ENCODE data around the gene ADAMTS2.

Gene ADAMTS2

GRCh38 chr5:179274321-179275315 lies 70.6 kb downstream of the ADAMTS2 start:
- no peak for DNase-seq (ENCODE audit: low spot score in 2 of 2)
- Mint-ChIP-seq H3K27me3 (peaks cover 13% of the 10 kb centered on the region), H3K36me3 (ENCODE audit: insufficient read depth) (no peaks in the 10 kb centered on the region), H3K4me3 (no peak overlapping the region), H3K4me1 (no peaks in the 10 kb centered on the region), H3K9me3 (no peaks in the 10 kb centered on the region), H3K27ac (ENCODE audit: low read depth) (no peak overlapping the region)
- no peak for ATAC-seq (replicated peaks; ENCODE audit: extremely low read depth, poor library complexity, severe bottlenecking)

- DNase-seq (ENCODE audit: low spot score in 2 of 2) (no peak), ATAC-seq (replicated peaks; ENCODE audit: extremely low read depth, poor library complexity, severe bottlenecking) (no peak)
- no peaks in the 10 kb centered on the region for H3K36me3 Mint-ChIP-seq (ENCODE audit: insufficient read depth)
- H3K9me3 Mint-ChIP-seq: no peaks in the 10 kb centered on the region
- no peak overlapping the region for H3K27ac Mint-ChIP-seq (ENCODE audit: low read depth)
- no peak overlapping the region for H3K4me3 Mint-ChIP-seq
- H3K27me3 Mint-ChIP-seq: peaks cover 23% of the 10 kb centered on the region
- no peaks in the 10 kb centered on the region for H3K4me1 Mint-ChIP-seq
These were observed 71.7 kb downstream of the ADAMTS2 start for GRCh38 chr5:179273441-179274145.

GRCh38 chr5:179273073-179273435 lies 72.2 kb downstream of the ADAMTS2 start:
- Mint-ChIP-seq H3K27ac (ENCODE audit: low read depth) (no peak overlapping the region), H3K4me3 (no peak overlapping the region), H3K36me3 (ENCODE audit: insufficient read depth) (no peaks in the 10 kb centered on the region), H3K27me3 (peaks cover 23% of the 10 kb centered on the region), H3K4me1 (no peaks in the 10 kb centered on the region), H3K9me3 (no peaks in the 10 kb centered on the region)
- ATAC-seq (replicated peaks; ENCODE audit: extremely low read depth, poor library complexity, severe bottlenecking) (no peak), DNase-seq (ENCODE audit: low spot score in 2 of 2) (no peak)

GRCh38 chr5:179272326-179273072 lies 72.8 kb downstream of the ADAMTS2 start:
- no peak overlapping the region for H3K27ac Mint-ChIP-seq (ENCODE audit: low read depth)
- DNase-seq (ENCODE audit: low spot score in 2 of 2) (no peak), ATAC-seq (replicated peaks; ENCODE audit: extremely low read depth, poor library complexity, severe bottlenecking) (no peak)
- peaks cover 23% of the 10 kb centered on the region for H3K27me3 Mint-ChIP-seq
- no peak overlapping the region for H3K4me3 Mint-ChIP-seq
- H3K9me3 Mint-ChIP-seq: no peaks in the 10 kb centered on the region
- H3K4me1 Mint-ChIP-seq: no peaks in the 10 kb centered on the region
- no peaks in the 10 kb centered on the region for H3K36me3 Mint-ChIP-seq (ENCODE audit: insufficient read depth)

- no peak overlapping the region for H3K4me3 Mint-ChIP-seq
- no peak for ATAC-seq (replicated peaks; ENCODE audit: extremely low read depth, poor library complexity, severe bottlenecking)
- H3K9me3 Mint-ChIP-seq: no peaks in the 10 kb centered on the region
- peaks cover 23% of the 10 kb centered on the region for H3K27me3 Mint-ChIP-seq
- DNase-seq (ENCODE audit: low spot score in 2 of 2): no peak
- H3K27ac Mint-ChIP-seq (ENCODE audit: low read depth): no peak overlapping the region
- H3K4me1 Mint-ChIP-seq: no peaks in the 10 kb centered on the region
- no peaks in the 10 kb centered on the region for H3K36me3 Mint-ChIP-seq (ENCODE audit: insufficient read depth)
These were observed 73.4 kb downstream of the ADAMTS2 start for GRCh38 chr5:179271821-179272325.

GRCh38 chr5:179271428-179271734 lies 73.9 kb downstream of the ADAMTS2 start:
- H3K9me3 Mint-ChIP-seq: no peaks in the 10 kb centered on the region
- no peak overlapping the region for H3K27ac Mint-ChIP-seq (ENCODE audit: low read depth)
- H3K4me3 Mint-ChIP-seq: no peak overlapping the region
- no peaks in the 10 kb centered on the region for H3K36me3 Mint-ChIP-seq (ENCODE audit: insufficient read depth)
- H3K27me3 Mint-ChIP-seq: peaks cover 23% of the 10 kb centered on the region
- H3K4me1 Mint-ChIP-seq: no peaks in the 10 kb centered on the region
- DNase-seq (ENCODE audit: low spot score in 2 of 2) (no peak), ATAC-seq (replicated peaks; ENCODE audit: extremely low read depth, poor library complexity, severe bottlenecking) (no peak)

GRCh38 chr5:179270581-179271427 lies 74.5 kb downstream of the ADAMTS2 start:
- DNase-seq (ENCODE audit: low spot score in 2 of 2) (no peak), ATAC-seq (replicated peaks; ENCODE audit: extremely low read depth, poor library complexity, severe bottlenecking) (no peak)
- Mint-ChIP-seq H3K36me3 (ENCODE audit: insufficient read depth) (no peaks in the 10 kb centered on the region), H3K27me3 (peaks cover 23% of the 10 kb centered on the region), H3K4me3 (no peak overlapping the region), H3K9me3 (no peaks in the 10 kb centered on the region), H3K27ac (ENCODE audit: low read depth) (no peak overlapping the region), H3K4me1 (no peaks in the 10 kb centered on the region)

GRCh38 chr5:179269781-179270543 lies 75.3 kb downstream of the ADAMTS2 start:
- H3K4me1 Mint-ChIP-seq: no peaks in the 10 kb centered on the region
- ATAC-seq (replicated peaks; ENCODE audit: extremely low read depth, poor library complexity, severe bottlenecking) (no peak), DNase-seq (ENCODE audit: low spot score in 2 of 2) (no peak)
- H3K27me3 Mint-ChIP-seq: peaks cover 23% of the 10 kb centered on the region
- no peak overlapping the region for H3K4me3 Mint-ChIP-seq
- H3K36me3 Mint-ChIP-seq (ENCODE audit: insufficient read depth): no peaks in the 10 kb centered on the region
- H3K9me3 Mint-ChIP-seq: no peaks in the 10 kb centered on the region
- H3K27ac Mint-ChIP-seq (ENCODE audit: low read depth): no peak overlapping the region

- Mint-ChIP-seq H3K36me3 (ENCODE audit: insufficient read depth) (no peaks in the 10 kb centered on the region), H3K4me3 (no peak overlapping the region), H3K27ac (ENCODE audit: low read depth) (no peak overlapping the region), H3K27me3 (peaks cover 23% of the 10 kb centered on the region), H3K9me3 (no peaks in the 10 kb centered on the region), H3K4me1 (no peaks in the 10 kb centered on the region)
- no peak for DNase-seq (ENCODE audit: low spot score in 2 of 2)
- ATAC-seq (replicated peaks; ENCODE audit: extremely low read depth, poor library complexity, severe bottlenecking): no peak
These were observed 76.1 kb downstream of the ADAMTS2 start for GRCh38 chr5:179268966-179269693.

GRCh38 chr5:179268399-179268952 lies 76.8 kb downstream of the ADAMTS2 start:
- DNase-seq (ENCODE audit: low spot score in 2 of 2) (no peak), ATAC-seq (replicated peaks; ENCODE audit: extremely low read depth, poor library complexity, severe bottlenecking) (no peak)
- no peaks in the 10 kb centered on the region for H3K36me3 Mint-ChIP-seq (ENCODE audit: insufficient read depth)
- H3K9me3 Mint-ChIP-seq: no peaks in the 10 kb centered on the region
- H3K4me1 Mint-ChIP-seq: no peaks in the 10 kb centered on the region
- peaks cover 23% of the 10 kb centered on the region for H3K27me3 Mint-ChIP-seq
- H3K4me3 Mint-ChIP-seq: no peak overlapping the region
- no peak overlapping the region for H3K27ac Mint-ChIP-seq (ENCODE audit: low read depth)

- ATAC-seq (replicated peaks; ENCODE audit: extremely low read depth, poor library complexity, severe bottlenecking) (no peak), DNase-seq (ENCODE audit: low spot score in 2 of 2) (no peak)
- Mint-ChIP-seq H3K27ac (ENCODE audit: low read depth) (no peak overlapping the region), H3K4me1 (no peaks in the 10 kb centered on the region), H3K9me3 (no peaks in the 10 kb centered on the region), H3K36me3 (ENCODE audit: insufficient read depth) (no peaks in the 10 kb centered on the region), H3K27me3 (peaks cover 24% of the 10 kb centered on the region), H3K4me3 (no peak overlapping the region)
These were observed 77.6 kb downstream of the ADAMTS2 start for GRCh38 chr5:179267671-179268083.
